ENCODE data around the gene MICB. TPM values are rescaled to one million over a fixed set of nuclear protein-coding genes. Genes with fewer than 3 reads are reported as not detected.
A peak's percentile ranks its signal among the peaks of the same experiment; 100 is the strongest.

Gene MICB
- total and polyA plus RNA-seq, 9 of the 15 experiments (the other 6 are each of a cell fraction or from before 2014, with no cell fraction given): 13.3 to 34.5 (median 19.8) TPM

- TF ChIP-seq E2F8 (IDR thresholded peaks at IDR 0.05; ENCODE audit: low read depth, partially characterized antibody) (no peak), ARNT (IDR thresholded peaks at IDR 0.05) (no peak), ZNF696 (CRISPR knock-in tag; conservative IDR thresholded peaks at IDR 0.05) (no peak), EWSR1 (IDR thresholded peaks at IDR 0.05; ENCODE audit: borderline replicate concordance, low read depth, partially characterized antibody) (no peak), CUX1 (CRISPR knock-in tag; IDR thresholded peaks at IDR 0.05) (no peak), STAT6 (CRISPR knock-in tag; IDR thresholded peaks at IDR 0.05) (no peak), RFX5 (IDR thresholded peaks at IDR 0.05; ENCODE audit: low read depth, low read length) (no peak), GTF2B (IDR thresholded peaks at IDR 0.05; ENCODE audit: extremely low read depth, insufficient read length) (no peak), ILK (tag; IDR thresholded peaks at IDR 0.05; ENCODE audit: borderline replicate concordance, low read depth) (no peak), JUN (IDR thresholded peaks at IDR 0.05; ENCODE audit: borderline replicate concordance, low read depth, low read length) (peak; percentile 46; the same call in 1 of the 2 replicates), JUN (CRISPR knock-in tag; IDR thresholded peaks at IDR 0.05; ENCODE audit: borderline replicate concordance) (no peak), NCOA6 (IDR thresholded peaks at IDR 0.05) (no peak), CC2D1A (IDR thresholded peaks at IDR 0.05) (no peak), ZNF274 (IDR thresholded peaks at IDR 0.05; ENCODE audit: borderline replicate concordance, low read depth, low read length) (no peak)
Observed at GRCh38 chr6:31490115-31490873, 7.7 kb upstream of the MICB start (continued).

All from K562 (cell line).